Neural cell (in vitro differentiated cells): Measurements from ENCODE around the gene NLRC3. TPM values are rescaled to one million over a fixed set of nuclear protein-coding genes. Genes with fewer than 3 reads are reported as not detected.

Source experiments
- H2AFZ ChIP-seq: fragments of 200-600, 300-800 bp; sonication (generic), shearing (Covaris generic); 2 replicates; pipeline ENCODE4 v1.6.0; 2014; ENCODE audit warnings: low read depth, mild to moderate bottlenecking, antibody characterized with exemption, low read length, moderate library complexity
- H3F3A ChIP-seq: fragments of 200-600 bp; shearing (Covaris generic); 2 replicates; pipeline ENCODE4 v1.6.1; 2016; ENCODE audit warnings: mild to moderate bottlenecking, moderate library complexity, mixed read lengths, antibody characterized with exemption, low read length; ENCODE audit not compliant: insufficient read depth, poor library complexity, severe bottlenecking
- H3K27ac ChIP-seq: fragments of 200-600, 300-800 bp; sonication (generic), shearing (Covaris generic); 2 replicates; pipeline ENCODE4 v1.5.1; 2014; ENCODE audit warnings: mild to moderate bottlenecking, low read length, moderate library complexity
- H3K27me3 ChIP-seq: fragments of 300-800, 200-600 bp; sonication (generic), shearing (Covaris generic); 2 replicates; pipeline ENCODE4 v1.6.0; 2014; ENCODE audit warnings: mild to moderate bottlenecking, low read depth, low read length, moderate library complexity; ENCODE audit not compliant: insufficient read depth
- H3K36me3 ChIP-seq: fragments of 300-800, 200-600 bp; sonication (generic), shearing (Covaris generic); 2 replicates; pipeline ENCODE4 v1.5.1; 2014; ENCODE audit warnings: mild to moderate bottlenecking, antibody characterized with exemption, low read length, moderate library complexity; ENCODE audit not compliant: insufficient read depth
- H3K4me2 ChIP-seq: fragments of 300-800, 200-600 bp; sonication (generic), shearing (Covaris generic); 2 replicates; pipeline ENCODE4 v1.6.0; 2014; ENCODE audit warnings: mild to moderate bottlenecking, low read length
- H3K4me3 ChIP-seq: fragments of 300-800, 200-600 bp; sonication (generic), shearing (Covaris generic); 2 replicates; pipeline ENCODE4 v1.5.1; 2014; ENCODE audit warnings: mild to moderate bottlenecking, low read length, moderate library complexity
- H3K79me2 ChIP-seq: fragments of 200-600 bp; shearing (Covaris generic); replicated peaks from 2 replicates; pipeline ENCODE4 v1.6.0; 2014; ENCODE audit warnings: mild to moderate bottlenecking, low read length, moderate library complexity; ENCODE audit not compliant: insufficient read depth
- H3K9ac ChIP-seq: fragments of 300-800, 200-600 bp; sonication (generic), shearing (Covaris generic); 2 replicates; pipeline ENCODE4 v1.6.1; 2016; ENCODE audit warnings: mild to moderate bottlenecking, low read length, mixed read lengths
- H3K9me2 ChIP-seq: fragments of 200-600 bp; shearing (Covaris generic); 2 replicates; pipeline ENCODE4 v1.6.1; 2016; ENCODE audit warnings: mild to moderate bottlenecking, low read length, mixed read lengths; ENCODE audit not compliant: insufficient read depth
- H3K9me3 ChIP-seq: fragments of 200-600, 300-800 bp; sonication (generic), shearing (Covaris generic); 2 replicates; pipeline ENCODE4 v1.6.1; 2016; ENCODE audit warnings: mild to moderate bottlenecking, mixed run types, low read length, moderate library complexity, mixed read lengths
- H4K20me1 ChIP-seq: fragments of 200-600 bp; shearing (Covaris generic); 2 replicates; pipeline ENCODE4 v1.6.1; 2016; ENCODE audit warnings: mild to moderate bottlenecking, mixed run types; ENCODE audit not compliant: insufficient read depth
- CTCF ChIP-seq: fragments of 450-650 bp; IDR thresholded peaks from 2 replicates; pipeline ENCODE4 v1.5.1; 2014; ENCODE audit warnings: antibody characterized with exemption, mild to moderate bottlenecking, moderate library complexity; ENCODE audit not compliant: poor library complexity, severe bottlenecking
- EP300 ChIP-seq: fragments of 450-650 bp; conservative IDR thresholded peaks from 2 replicates; pipeline ENCODE4 v1.6.1; 2014; ENCODE audit warnings: antibody characterized with exemption, mild to moderate bottlenecking, moderate library complexity; ENCODE audit not compliant: poor library complexity, severe bottlenecking
- EZH2 ChIP-seq: fragments of 200-600, 300-800 bp; shearing (Covaris generic), sonication (generic); IDR thresholded peaks from 2 replicates; pipeline ENCODE4 v1.6.1; 2014; ENCODE audit warnings: antibody characterized with exemption, low read length, borderline replicate concordance, mild to moderate bottlenecking; ENCODE audit not compliant: insufficient read depth, poor library complexity, severe bottlenecking
- MXI1 ChIP-seq: fragments of 450-650 bp; conservative IDR thresholded peaks from 2 replicates; pipeline ENCODE4 v1.6.1; 2014; ENCODE audit warnings: antibody characterized with exemption, mild to moderate bottlenecking; ENCODE audit not compliant: poor library complexity, severe bottlenecking
- POLR2AphosphoS5 ChIP-seq: IDR thresholded peaks from 2 replicates; pipeline ENCODE4 v1.6.1; 2012
- RAD21 ChIP-seq: fragments of 450-650 bp; conservative IDR thresholded peaks from 2 replicates; pipeline ENCODE4 v1.6.1; 2014; ENCODE audit warnings: antibody characterized with exemption, mild to moderate bottlenecking, moderate library complexity
- SMC3 ChIP-seq: fragments of 450-650 bp; conservative IDR thresholded peaks from 2 replicates; pipeline ENCODE4 v1.6.1; 2014; ENCODE audit warnings: antibody characterized with exemption, mild to moderate bottlenecking, moderate library complexity; ENCODE audit not compliant: poor library complexity
- TAF1 ChIP-seq: IDR thresholded peaks from 2 replicates; pipeline ENCODE4 v1.6.1; 2012; ENCODE audit warnings: low read depth
- polyA plus RNA-seq: library from polyadenylated mRNA; depleted of rRNA; stranded (reverse); fragments of >200 nt; gene quantifications from 2 replicates; pipeline ENCODE4 v1.2.3, GENCODE V29; 2014
- TF ChIP-seq, protein P1 (sequence below): IDR thresholded peaks from 2 replicates; pipeline ENCODE4 v1.6.1; 2012; ENCODE audit warnings: borderline replicate concordance

The NLRC3 gene
- polyA plus RNA-seq, 1 donor from 2014 or later: 0.57 TPM

GRCh38 chr16:3494386-3494973 is 82.7 kb downstream of the NLRC3 start:
- Histone ChIP-seq H4K20me1 (no peaks in the 10 kb centered on the region), H3K79me2 (no peaks in the 10 kb centered on the region), H3K9ac (no peak overlapping the region), H3F3A (no peaks in the 10 kb centered on the region), H3K9me2 (no peaks in the 10 kb centered on the region), H3K27me3 (no peaks in the 10 kb centered on the region), H3K4me2 (no peak overlapping the region), H3K4me3 (no peak overlapping the region), H3K36me3 (no peaks in the 10 kb centered on the region), H3K9me3 (no peaks in the 10 kb centered on the region), H2AFZ (no peak overlapping the region), H3K27ac (no peak overlapping the region)
- TF ChIP-seq, protein P1, sequence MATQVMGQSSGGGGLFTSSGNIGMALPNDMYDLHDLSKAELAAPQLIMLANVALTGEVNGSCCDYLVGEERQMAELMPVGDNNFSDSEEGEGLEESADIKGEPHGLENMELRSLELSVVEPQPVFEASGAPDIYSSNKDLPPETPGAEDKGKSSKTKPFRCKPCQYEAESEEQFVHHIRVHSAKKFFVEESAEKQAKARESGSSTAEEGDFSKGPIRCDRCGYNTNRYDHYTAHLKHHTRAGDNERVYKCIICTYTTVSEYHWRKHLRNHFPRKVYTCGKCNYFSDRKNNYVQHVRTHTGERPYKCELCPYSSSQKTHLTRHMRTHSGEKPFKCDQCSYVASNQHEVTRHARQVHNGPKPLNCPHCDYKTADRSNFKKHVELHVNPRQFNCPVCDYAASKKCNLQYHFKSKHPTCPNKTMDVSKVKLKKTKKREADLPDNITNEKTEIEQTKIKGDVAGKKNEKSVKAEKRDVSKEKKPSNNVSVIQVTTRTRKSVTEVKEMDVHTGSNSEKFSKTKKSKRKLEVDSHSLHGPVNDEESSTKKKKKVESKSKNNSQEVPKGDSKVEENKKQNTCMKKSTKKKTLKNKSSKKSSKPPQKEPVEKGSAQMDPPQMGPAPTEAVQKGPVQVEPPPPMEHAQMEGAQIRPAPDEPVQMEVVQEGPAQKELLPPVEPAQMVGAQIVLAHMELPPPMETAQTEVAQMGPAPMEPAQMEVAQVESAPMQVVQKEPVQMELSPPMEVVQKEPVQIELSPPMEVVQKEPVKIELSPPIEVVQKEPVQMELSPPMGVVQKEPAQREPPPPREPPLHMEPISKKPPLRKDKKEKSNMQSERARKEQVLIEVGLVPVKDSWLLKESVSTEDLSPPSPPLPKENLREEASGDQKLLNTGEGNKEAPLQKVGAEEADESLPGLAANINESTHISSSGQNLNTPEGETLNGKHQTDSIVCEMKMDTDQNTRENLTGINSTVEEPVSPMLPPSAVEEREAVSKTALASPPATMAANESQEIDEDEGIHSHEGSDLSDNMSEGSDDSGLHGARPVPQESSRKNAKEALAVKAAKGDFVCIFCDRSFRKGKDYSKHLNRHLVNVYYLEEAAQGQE: no peak
- TF ChIP-seq EP300 (no peak), MXI1 (no peak), EZH2 (no peak), POLR2AphosphoS5 (no peak), RAD21 (no peak), CTCF (no peak), TAF1 (no peak), SMC3 (no peak)

DNA sequence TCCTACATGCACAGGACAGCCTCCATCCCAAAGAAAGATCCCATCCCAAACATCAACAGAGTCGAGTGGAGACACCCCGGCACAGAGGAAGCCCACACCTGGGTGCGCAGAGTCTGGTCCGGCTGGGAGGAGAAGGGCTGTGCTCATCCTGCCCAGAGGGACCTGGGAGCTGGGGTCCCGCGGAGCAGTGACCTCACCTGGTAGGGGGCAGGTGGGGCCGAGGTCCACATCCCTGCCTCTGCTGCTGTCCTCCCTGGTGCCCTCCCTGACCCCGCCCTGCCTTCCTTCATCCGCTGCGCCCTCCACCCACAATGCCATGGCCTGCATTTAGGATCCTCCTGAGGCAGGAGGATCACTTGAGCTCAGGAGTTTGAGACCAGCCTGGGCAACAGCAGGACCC is 84.8 kb downstream of the NLRC3 start:
- Histone ChIP-seq H3K9me2 (no peaks in the 10 kb centered on the region), H3K4me2 (no peak overlapping the region), H2AFZ (no peak overlapping the region), H3K36me3 (no peaks in the 10 kb centered on the region), H3K9ac (no peak overlapping the region), H3K79me2 (no peaks in the 10 kb centered on the region), H3K27ac (no peak overlapping the region), H3F3A (no peaks in the 10 kb centered on the region), H3K9me3 (no peaks in the 10 kb centered on the region), H3K4me3 (no peak overlapping the region), H3K27me3 (no peaks in the 10 kb centered on the region), H4K20me1 (no peaks in the 10 kb centered on the region)
- TF ChIP-seq POLR2AphosphoS5 (no peak), CTCF (no peak), SMC3 (no peak), MXI1 (no peak), EZH2 (no peak), RAD21 (no peak), EP300 (no peak), TAF1 (no peak)
- TF ChIP-seq, protein P1: no peak
